Measurements from ENCODE around the gene MEGF8. TPM values are rescaled to one million over a fixed set of nuclear protein-coding genes. Genes with fewer than 3 reads are reported as not detected.

Gene MEGF8
- total RNA-seq, 1 donor from 2014 or later, result 45.0 TPM

GRCh38 chr19:42282819-42283187, 42.6 kb upstream of the MEGF8 start:
- no peak for TF ChIP-seq CTCF (IDR thresholded peaks at IDR 0.05; ENCODE audit: insufficient read depth, low read length, poor library complexity, severe bottlenecking)
- no peak overlapping the region for H3K4me3 ChIP-seq (ENCODE audit: low read depth, low read length)

GRCh38 chr19:42283188-42284065, 42.0 kb upstream of the MEGF8 start:
- no peak for DNase-seq (ENCODE audit: low read depth)

More at GRCh38 chr19:42282819-42283187, 42.6 kb upstream of the MEGF8 start:
- Histone ChIP-seq H3K27me3 (ENCODE audit: control insufficient read depth, insufficient read depth, low read length) (no peaks in the 10 kb centered on the region), H3K36me3 (ENCODE audit: control insufficient read depth, insufficient read depth, low read length) (peaks cover 1% of the 10 kb centered on the region)
- no peak for DNase-seq (ENCODE audit: low read depth)

GRCh38 chr19:42284066-42284501, 41.4 kb upstream of the MEGF8 start:
- Histone ChIP-seq H3K36me3 (ENCODE audit: control insufficient read depth, insufficient read depth, low read length) (peaks cover 1% of the 10 kb centered on the region), H3K4me3 (ENCODE audit: low read depth, low read length) (peak overlapping the region; percentile 62), H3K27me3 (ENCODE audit: control insufficient read depth, insufficient read depth, low read length) (no peaks in the 10 kb centered on the region)
- TF ChIP-seq CTCF (IDR thresholded peaks at IDR 0.05; ENCODE audit: insufficient read depth, low read length, poor library complexity, severe bottlenecking), result no peak
- DNase-seq (ENCODE audit: low read depth), result no peak

More at GRCh38 chr19:42283188-42284065, 42.0 kb upstream of the MEGF8 start:
- H3K36me3 ChIP-seq (ENCODE audit: control insufficient read depth, insufficient read depth, low read length), result peaks cover 1% of the 10 kb centered on the region
- H3K4me3 ChIP-seq (ENCODE audit: low read depth, low read length), result peak overlapping the region; percentile 62
- no peaks in the 10 kb centered on the region for H3K27me3 ChIP-seq (ENCODE audit: control insufficient read depth, insufficient read depth, low read length)
- TF ChIP-seq CTCF (IDR thresholded peaks at IDR 0.05; ENCODE audit: insufficient read depth, low read length, poor library complexity, severe bottlenecking), result no peak

GRCh38 chr19:42284591-42285341, 40.7 kb upstream of the MEGF8 start:
- Histone ChIP-seq H3K36me3 (ENCODE audit: control insufficient read depth, insufficient read depth, low read length) (peaks cover 4% of the 10 kb centered on the region), H3K4me3 (ENCODE audit: low read depth, low read length) (peak overlapping the region; percentile 62), H3K27me3 (ENCODE audit: control insufficient read depth, insufficient read depth, low read length) (no peaks in the 10 kb centered on the region)
- no peak for TF ChIP-seq CTCF (IDR thresholded peaks at IDR 0.05; ENCODE audit: insufficient read depth, low read length, poor library complexity, severe bottlenecking)
- no peak for DNase-seq (ENCODE audit: low read depth)

GRCh38 chr19:42285541-42285941, 39.9 kb upstream of the MEGF8 start:
- no peak for TF ChIP-seq CTCF (IDR thresholded peaks at IDR 0.05; ENCODE audit: insufficient read depth, low read length, poor library complexity, severe bottlenecking)
- H3K4me3 ChIP-seq (ENCODE audit: low read depth, low read length), result peak overlapping the region; percentile 62

More at GRCh38 chr19:42285541-42285941, 39.9 kb upstream of the MEGF8 start:
- Histone ChIP-seq H3K36me3 (ENCODE audit: control insufficient read depth, insufficient read depth, low read length) (peaks cover 7% of the 10 kb centered on the region), H3K27me3 (ENCODE audit: control insufficient read depth, insufficient read depth, low read length) (no peaks in the 10 kb centered on the region)
- DNase-seq (ENCODE audit: low read depth), result no peak

Data from kidney epithelial cell (primary cell).